Keratinocyte (primary cell): Measurements from ENCODE around the gene TBC1D4. TPM values are rescaled to one million over a fixed set of nuclear protein-coding genes. Genes with fewer than 3 reads are reported as not detected.

Source experiments
- DNase-seq: peaks from one replicate; pipeline ENCODE4 v3.0.0-alpha.2; 2011; ENCODE audit warnings: low read depth, missing footprints, low spot score
- FAIRE-seq: peaks from 2 replicates; lab custom pipeline; 2011; peaks lifted over from hg19 to GRCh38; lab: Jason Lieb, UNC
- H2AFZ ChIP-seq: 2 replicates; pipeline ENCODE4 v1.6.0; 2012; ENCODE audit warnings: low read length, control low read depth, inconsistent platforms; ENCODE audit not compliant: control insufficient read depth
- H3K27ac ChIP-seq: 2 replicates; pipeline ENCODE4 v1.5.1; 2011; ENCODE audit warnings: low read length; ENCODE audit not compliant: control insufficient read depth, insufficient read depth
- H3K27me3 ChIP-seq: 3 replicates; pipeline ENCODE4 v1.6.0; 2011; ENCODE audit warnings: low read length; ENCODE audit not compliant: control insufficient read depth, insufficient read depth; ENCODE audit errors: extremely low read depth
- H3K36me3 ChIP-seq, 2 experiments: 2 replicates in 1 of 2; 3 replicates in 1 of 2; pipeline ENCODE4 v1.5.1; 2011; ENCODE audit warnings: low read length in 2 of 2, mild to moderate bottlenecking in 1 of 2; ENCODE audit not compliant: control insufficient read depth in 2 of 2, insufficient read depth in 2 of 2; ENCODE audit errors: extremely low read depth in 1 of 2
- H3K4me1 ChIP-seq: 3 replicates; pipeline ENCODE4 v1.5.1; 2011; ENCODE audit warnings: low read length; ENCODE audit not compliant: control insufficient read depth, insufficient read depth; ENCODE audit errors: extremely low read depth
- H3K4me2 ChIP-seq: 3 replicates; pipeline ENCODE4 v1.6.0; 2011; ENCODE audit warnings: low read depth, low read length; ENCODE audit not compliant: control insufficient read depth, insufficient read depth; ENCODE audit errors: extremely low read depth
- H3K4me3 ChIP-seq, 3 experiments: fragments of 200-600 bp in 1 of 3; sonication (generic) in 1 of 3; 2 replicates in 2 of 3; 3 replicates in 1 of 3; pipeline ENCODE4 v1.5.1; 2011 to 2016; ENCODE audit warnings: low read length in 3 of 3, mild to moderate bottlenecking in 3 of 3, control low read depth in 2 of 3, inconsistent platforms in 1 of 3, low read depth in 1 of 3, mixed read lengths in 1 of 3, mixed run types in 1 of 3, moderate library complexity in 1 of 3; ENCODE audit not compliant: control insufficient read depth in 2 of 3, insufficient read depth in 2 of 3; ENCODE audit errors: extremely low read depth in 1 of 3
- H3K79me2 ChIP-seq: 2 replicates; pipeline ENCODE4 v1.6.0; 2012; ENCODE audit warnings: low read length; ENCODE audit not compliant: control insufficient read depth, insufficient read depth
- H3K9ac ChIP-seq: 3 replicates; pipeline ENCODE4 v1.6.0; 2011; ENCODE audit warnings: low read length; ENCODE audit not compliant: control insufficient read depth, insufficient read depth; ENCODE audit errors: extremely low read depth
- H3K9me1 ChIP-seq: 3 replicates; pipeline ENCODE4 v1.6.0; 2011; ENCODE audit warnings: low read length; ENCODE audit not compliant: control insufficient read depth, insufficient read depth; ENCODE audit errors: extremely low read depth
- H3K9me3 ChIP-seq: 2 replicates; pipeline ENCODE4 v1.5.1; 2012; ENCODE audit warnings: low read depth, low read length; ENCODE audit not compliant: control insufficient read depth
- H4K20me1 ChIP-seq: 3 replicates; pipeline ENCODE4 v1.6.0; 2011; ENCODE audit warnings: low read length; ENCODE audit not compliant: control insufficient read depth, insufficient read depth; ENCODE audit errors: extremely low read depth
- CTCF ChIP-seq, 3 experiments: IDR thresholded peaks in 1 of 3; conservative IDR thresholded peaks in 1 of 3; optimal IDR thresholded peaks in 1 of 3; 2 replicates in 2 of 3; 3 replicates in 1 of 3; pipeline versions ENCODE3 to v1.5.1; 2011; ENCODE audit warnings: low read length in 3 of 3, mild to moderate bottlenecking in 3 of 3, moderate library complexity in 2 of 3, control low read depth in 1 of 3, inconsistent platforms in 1 of 3; ENCODE audit not compliant: insufficient read depth in 2 of 3; ENCODE audit errors: extremely low read depth in 1 of 3
- dilution Hi-C: fragments of 300-500 bp; cut with MboI; formaldehyde crosslinking; loops from one replicate; pipeline ENCODE4 v1.7.0; 2020; ENCODE audit warnings: low sequenced_read_pairs; ENCODE audit not compliant: extremely low pct_ligation_motif_present
- polyA plus RNA-seq, 5 experiments: library from polyadenylated mRNA; depleted of rRNA in 3 of 5; stranded (reverse) in 3 of 5; stranded (forward) in 1 of 5; unstranded in 1 of 5; fragments of >200 nt; gene quantifications; 1 replicate in 1 of 5; 2 replicates in 3 of 5; 3 replicates in 1 of 5; pipeline versions ENCODE4 v1.2.1 to v1.2.3, GENCODE V29; 2011 to 2012; ENCODE audit warnings: missing spikeins in 2 of 5, low read depth in 1 of 5, low replicate concordance in 1 of 5

Gene TBC1D4
- polyA plus RNA-seq, 1 donor (not counting 4 experiments of a cell fraction or from before 2014, with no cell fraction given), result 14.2 TPM

- no peak for TF ChIP-seq CTCF (optimal IDR thresholded peaks at IDR 0.05 in 1 of 3, IDR thresholded peaks at IDR 0.05 in 1 of 3, conservative IDR thresholded peaks at IDR 0.05 in 1 of 3; ENCODE audit: extremely low read depth in 1 of 3, insufficient read depth in 2 of 3, low read length in 3 of 3)
- no peak overlapping the region for H3K4me2 ChIP-seq
- H3K27ac ChIP-seq, result no peak overlapping the region
- DNase-seq, result no peak
- no peaks in the 10 kb centered on the region for H3K36me3 ChIP-seq
- H3K79me2 ChIP-seq, result no peaks in the 10 kb centered on the region
- no peaks in the 10 kb centered on the region for H3K4me1 ChIP-seq
- no peaks in the 10 kb centered on the region for H3K9me3 ChIP-seq
- dilution Hi-C loops, result no loop called here
- H3K27me3 ChIP-seq, result no peaks in the 10 kb centered on the region
- H4K20me1 ChIP-seq, result no peaks in the 10 kb centered on the region
- no peak overlapping the region for H3K4me3 ChIP-seq
- H3K9ac ChIP-seq, result no peak overlapping the region
- no peak for FAIRE-seq
- H3K9me1 ChIP-seq, result no peaks in the 10 kb centered on the region
- H2AFZ ChIP-seq, result no peak overlapping the region
These were observed 165.5 kb downstream of the TBC1D4 start for GRCh38 chr13:75316427-75316826.

- FAIRE-seq (no peak), DNase-seq (no peak)
- no peaks in the 10 kb centered on the region for H3K9me1 ChIP-seq
- H3K27ac ChIP-seq, result no peak overlapping the region
- no peak overlapping the region for H3K9ac ChIP-seq
- no peaks in the 10 kb centered on the region for H3K4me1 ChIP-seq
- H3K79me2 ChIP-seq, result no peaks in the 10 kb centered on the region
- no peaks in the 10 kb centered on the region for H3K9me3 ChIP-seq
- no peaks in the 10 kb centered on the region for H3K27me3 ChIP-seq
- dilution Hi-C loops, result no loop called here
- peaks cover 0 to 4% of the 10 kb centered on the region in 2 experiments for H3K36me3 ChIP-seq
- H2AFZ ChIP-seq, result no peak overlapping the region
- TF ChIP-seq CTCF (optimal IDR thresholded peaks at IDR 0.05 in 1 of 3, IDR thresholded peaks at IDR 0.05 in 1 of 3, conservative IDR thresholded peaks at IDR 0.05 in 1 of 3; ENCODE audit: extremely low read depth in 1 of 3, insufficient read depth in 2 of 3, low read length in 3 of 3), result no peak
- no peaks in the 10 kb centered on the region for H4K20me1 ChIP-seq
- no peak overlapping the region for H3K4me3 ChIP-seq
- no peak overlapping the region for H3K4me2 ChIP-seq
These were observed 169.0 kb downstream of the TBC1D4 start for GRCh38 chr13:75312884-75313520.
